Upper lobe of right lung (tissue), 1 donor: ENCODE results near the gene RBM42. TPM values are rescaled to one million over a fixed set of nuclear protein-coding genes. Genes with fewer than 3 reads are reported as not detected.

ENCODE experiments used
- ATAC-seq: fragments of 200-7000 bp; cut with Tn5 transposase; one replicate; pipeline ENCODE4 v1.9.1; 2020; ENCODE audit warnings: mild to moderate bottlenecking, moderate library complexity
- DNase-seq: peaks from one replicate; pipeline ENCODE4 v3.0.0-alpha.2; 2020
- H3K27ac ChIP-seq: fragments of 200-600 bp; one replicate; pipeline ENCODE4 v1.8.0; 2022
- H3K27me3 ChIP-seq: fragments of 200-600 bp; one replicate; pipeline ENCODE4 v1.8.0; 2022; ENCODE audit warnings: mild to moderate bottlenecking
- H3K36me3 ChIP-seq: fragments of 200-600 bp; one replicate; pipeline ENCODE4 v1.8.0; 2022
- H3K4me1 ChIP-seq: fragments of 200-600 bp; one replicate; pipeline ENCODE4 v1.8.0; 2022
- H3K4me3 ChIP-seq: fragments of 200-600 bp; one replicate; pipeline ENCODE4 v1.8.0; 2022; ENCODE audit warnings: mild to moderate bottlenecking
- H3K9me3 ChIP-seq: fragments of 200-600 bp; one replicate; pipeline ENCODE4 v1.8.0; 2022
- intact Hi-C: fragments of 100-400 bp; cut with DNase I; formaldehyde crosslinking; loops from one replicate; pipeline ENCODE4 v1.11.0; 2022
- total RNA-seq: library from RNA; stranded (reverse); fragmentation: NEBNext Ultra II Directional; extraction: Animal tissue kit (Norgen Biotek cat#: 25700); gene quantifications from one replicate; pipeline ENCODE4 v1.2.1, GENCODE V29; 2021
- TF ChIP-seq, protein P1 (sequence below): fragments of 200-600 bp; IDR thresholded peaks from one replicate; pipeline ENCODE4 v1.8.0; 2022; ENCODE audit warnings: antibody characterized with exemption
- donor health status: DM: no; HTN: yes; CAD: no; lungs with severe emphysema.

The RBM42 gene
- total RNA-seq, 1 donor from 2014 or later, result 64.5 TPM

DNA sequence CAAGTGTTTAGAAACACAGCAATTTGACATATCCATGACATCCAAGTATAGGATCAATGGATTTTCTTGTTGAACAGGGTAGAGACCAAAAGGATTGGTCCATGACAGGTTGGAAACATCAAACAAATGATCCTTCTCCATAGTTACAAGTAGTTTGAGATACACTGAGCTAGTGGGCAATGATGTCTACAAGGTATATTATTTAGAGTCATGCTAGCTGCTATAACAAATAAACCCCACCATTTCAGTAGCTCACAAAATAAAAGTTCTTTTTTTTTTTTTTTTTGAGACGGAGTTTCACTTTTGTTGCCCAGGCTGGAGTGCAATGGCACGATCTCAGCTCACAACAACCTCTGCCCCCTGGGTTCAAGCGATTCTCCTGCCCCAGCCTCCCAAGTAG lies 21.2 kb upstream of the RBM42 start:
- no peaks in the 10 kb centered on the region for H3K27me3 ChIP-seq
- ATAC-seq, result no peak
- no peaks in the 10 kb centered on the region for H3K9me3 ChIP-seq

DNA sequence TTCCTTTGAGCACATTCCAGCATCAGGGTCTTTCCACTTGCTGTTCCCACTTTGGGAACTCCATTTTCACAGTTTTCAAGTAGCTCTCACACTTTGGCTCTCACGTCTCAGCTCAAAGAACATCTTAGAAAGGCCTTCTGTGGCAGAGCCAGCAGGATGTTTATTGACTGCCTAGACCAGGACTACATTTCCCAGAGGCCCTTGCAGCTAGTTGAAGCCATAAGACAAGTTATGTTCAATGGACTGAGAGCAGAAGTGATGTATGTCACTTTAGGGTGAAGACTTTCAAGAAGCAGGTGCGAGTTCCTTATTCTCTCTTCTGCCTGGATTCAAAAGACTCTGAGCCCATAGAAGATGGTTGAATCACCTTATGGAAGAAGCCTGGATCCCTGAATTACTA lies 20.6 kb upstream of the RBM42 start:
- H3K36me3 ChIP-seq, result no peaks in the 10 kb centered on the region
- intact Hi-C loops, result no loop called here
- peaks cover 5% of the 10 kb centered on the region for H3K4me1 ChIP-seq
- TF ChIP-seq, protein P1, sequence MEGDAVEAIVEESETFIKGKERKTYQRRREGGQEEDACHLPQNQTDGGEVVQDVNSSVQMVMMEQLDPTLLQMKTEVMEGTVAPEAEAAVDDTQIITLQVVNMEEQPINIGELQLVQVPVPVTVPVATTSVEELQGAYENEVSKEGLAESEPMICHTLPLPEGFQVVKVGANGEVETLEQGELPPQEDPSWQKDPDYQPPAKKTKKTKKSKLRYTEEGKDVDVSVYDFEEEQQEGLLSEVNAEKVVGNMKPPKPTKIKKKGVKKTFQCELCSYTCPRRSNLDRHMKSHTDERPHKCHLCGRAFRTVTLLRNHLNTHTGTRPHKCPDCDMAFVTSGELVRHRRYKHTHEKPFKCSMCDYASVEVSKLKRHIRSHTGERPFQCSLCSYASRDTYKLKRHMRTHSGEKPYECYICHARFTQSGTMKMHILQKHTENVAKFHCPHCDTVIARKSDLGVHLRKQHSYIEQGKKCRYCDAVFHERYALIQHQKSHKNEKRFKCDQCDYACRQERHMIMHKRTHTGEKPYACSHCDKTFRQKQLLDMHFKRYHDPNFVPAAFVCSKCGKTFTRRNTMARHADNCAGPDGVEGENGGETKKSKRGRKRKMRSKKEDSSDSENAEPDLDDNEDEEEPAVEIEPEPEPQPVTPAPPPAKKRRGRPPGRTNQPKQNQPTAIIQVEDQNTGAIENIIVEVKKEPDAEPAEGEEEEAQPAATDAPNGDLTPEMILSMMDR, result no peak
- H3K4me3 ChIP-seq, result no peak overlapping the region
- no peaks in the 10 kb centered on the region for H3K9me3 ChIP-seq
- ATAC-seq, result no peak
- no peak overlapping the region for H3K27ac ChIP-seq
- no peaks in the 10 kb centered on the region for H3K27me3 ChIP-seq
- DNase-seq, result no peak

More for the DNA sequence above, 21.2 kb upstream of the RBM42 start:
- TF ChIP-seq, protein P1, result no peak
- H3K27ac ChIP-seq, result no peak overlapping the region
- intact Hi-C loops, result no loop called here
- H3K4me3 ChIP-seq, result no peak overlapping the region
- DNase-seq, result no peak
- no peaks in the 10 kb centered on the region for H3K36me3 ChIP-seq
- H3K4me1 ChIP-seq, result peaks cover 5% of the 10 kb centered on the region

DNA sequence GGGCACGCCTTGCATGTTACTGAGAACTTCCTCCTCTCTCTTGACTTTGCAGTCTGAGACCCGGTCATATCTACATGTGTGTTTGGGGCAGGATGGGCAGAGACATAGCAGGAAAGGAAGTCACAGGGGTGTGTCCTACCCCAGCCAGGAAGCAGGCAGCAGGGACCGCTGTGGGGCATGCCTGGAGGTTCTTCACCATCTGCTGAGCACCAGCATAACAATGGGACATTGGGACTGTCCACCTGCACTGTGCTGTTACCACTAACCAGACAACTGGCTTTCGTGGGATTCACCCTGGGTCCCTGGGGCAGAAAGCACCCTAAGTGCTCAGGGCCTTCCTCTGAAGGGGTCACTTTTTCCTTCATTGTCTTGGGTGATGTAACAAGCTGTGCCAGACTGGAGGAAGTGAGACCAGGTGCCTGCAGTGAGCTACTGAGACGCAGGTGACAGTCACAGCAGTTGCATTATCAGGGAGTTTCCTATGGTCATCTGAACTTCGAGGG lies 18.9 kb upstream of the RBM42 start:
- H3K27ac ChIP-seq, result no peak overlapping the region
- DNase-seq (no peak), ATAC-seq (peak; percentile 15)
- no peaks in the 10 kb centered on the region for H3K36me3 ChIP-seq
- TF ChIP-seq, protein P1, result no peak
- peaks cover 5% of the 10 kb centered on the region for H3K4me1 ChIP-seq
- no peaks in the 10 kb centered on the region for H3K9me3 ChIP-seq
- no peak overlapping the region for H3K4me3 ChIP-seq
- H3K27me3 ChIP-seq, result no peaks in the 10 kb centered on the region
- intact Hi-C loops, result no loop called here

DNA sequence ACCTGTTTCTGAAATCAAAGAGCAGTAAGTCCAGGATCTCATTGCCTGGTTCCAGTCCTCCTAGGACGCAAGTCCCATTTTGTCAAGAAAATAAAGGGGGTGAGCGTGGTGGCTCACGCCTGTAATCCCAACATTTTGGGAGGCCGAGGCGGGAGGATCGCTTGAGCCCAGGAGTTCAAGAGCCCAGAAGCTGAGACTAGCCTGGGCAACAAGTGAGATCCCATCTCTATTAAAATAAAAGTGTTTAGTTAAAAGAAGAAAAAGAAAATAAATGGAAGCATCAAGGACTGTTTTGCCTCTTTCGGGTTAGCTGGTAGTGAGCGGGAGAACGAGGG lies 16.6 kb upstream of the RBM42 start:
- DNase-seq, result no peak
- intact Hi-C loops, result no loop called here
- Histone ChIP-seq H3K4me3 (peak overlapping the region; percentile 78), H3K4me1 (peaks cover 5% of the 10 kb centered on the region), H3K36me3 (no peaks in the 10 kb centered on the region), H3K27me3 (no peaks in the 10 kb centered on the region), H3K9me3 (no peaks in the 10 kb centered on the region), H3K27ac (no peak overlapping the region)
- TF ChIP-seq, protein P1, result no peak
- ATAC-seq, result no peak

DNA sequence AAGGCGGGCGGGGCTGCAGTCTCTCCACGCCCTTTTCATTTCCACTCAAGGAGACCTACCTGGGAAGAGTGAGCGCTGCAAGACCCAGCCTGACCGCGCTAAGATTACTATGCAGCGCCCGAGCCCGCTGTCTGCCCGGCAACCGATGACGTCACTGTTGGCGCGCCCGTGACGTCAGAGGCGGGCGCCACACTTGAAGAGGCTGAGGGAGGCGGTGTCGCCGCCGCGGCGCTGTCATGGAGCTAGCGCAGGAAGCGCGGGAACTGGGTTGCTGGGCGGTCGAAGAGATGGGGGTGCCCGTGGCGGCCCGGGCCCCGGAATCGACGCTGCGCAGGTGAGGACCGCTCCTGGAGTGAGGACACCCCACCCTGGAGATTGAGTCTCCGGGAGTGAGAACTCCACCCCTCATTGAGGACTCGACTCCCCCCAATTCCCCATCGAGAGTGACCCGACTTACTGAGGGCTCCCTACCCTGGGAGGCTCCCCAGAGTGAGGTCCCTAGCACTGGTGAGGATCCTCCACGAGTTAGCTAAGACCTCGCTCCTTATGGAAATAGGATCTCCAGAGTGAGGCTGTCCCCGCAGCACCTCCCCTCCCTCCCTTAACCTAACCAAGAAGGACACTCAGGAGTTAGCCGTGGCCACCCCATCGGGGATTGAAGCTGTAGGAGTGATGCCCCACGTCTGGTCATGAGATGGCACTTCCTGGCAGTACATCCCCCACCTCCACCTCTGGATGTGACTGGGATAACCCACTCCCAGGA lies 16.1 kb upstream of the RBM42 start, which contains the start of gene HAUS5:
HAUS5 (plus strand) TSS at position 177 of the 763 bp plus-strand sequence; CDS start at position 237, 60 bp downstream.
- TF ChIP-seq, protein P1, result no peak
- Histone ChIP-seq H3K36me3 (no peaks in the 10 kb centered on the region), H3K27ac (peak within 1 kb of the TSS; percentile 71), H3K4me3 (peak within 1 kb of the TSS; percentile 78), H3K27me3 (no peaks in the 10 kb centered on the region), H3K9me3 (no peaks in the 10 kb centered on the region), H3K4me1 (peaks cover 5% of the 10 kb centered on the region)
- DNase-seq (peak; percentile 95), ATAC-seq (peak; percentile 93)
- intact Hi-C loops, result no loop called here
